Ovary (tissue), 9 donors: Measurements from ENCODE around the gene SPINK9. TPM values are rescaled to one million over a fixed set of nuclear protein-coding genes. Genes with fewer than 3 reads are reported as not detected.

Source experiments
- DNase-seq, 5 donors: peaks; one replicate each; pipeline ENCODE4 v3.0.0-alpha.2; 2019 to 2020
- H3K27ac ChIP-seq, 2 donors: fragments of 200-600 bp; one replicate each; pipeline versions ENCODE4 v1.5.1 to v1.8.0; 2019 to 2022
- H3K27me3 ChIP-seq: fragments of 200-600 bp; one replicate; pipeline ENCODE4 v1.8.0; 2022
- H3K36me3 ChIP-seq: fragments of 200-600 bp; sonication (generic); one replicate; pipeline ENCODE4 v1.5.1; 2019
- H3K4me1 ChIP-seq: one replicate; pipeline ENCODE4 v1.8.1; 2013; ENCODE audit warnings: mild to moderate bottlenecking, moderate library complexity; ENCODE audit not compliant: insufficient read depth
- H3K4me3 ChIP-seq: fragments of 200-600 bp; sonication (generic); one replicate; pipeline ENCODE4 v1.5.1; 2017
- H3K9me3 ChIP-seq, 2 donors: fragments of 200-600 bp in 1 of 2; sonication (generic) in 1 of 2; one replicate each; pipeline versions ENCODE4 v1.5.1 to v1.8.1; 2013 to 2019; ENCODE audit warnings: mild to moderate bottlenecking in 1 of 2, moderate library complexity in 1 of 2
- EP300 ChIP-seq: sonication (generic); formaldehyde crosslinking; IDR thresholded peaks from one replicate; pipeline ENCODE4 v1.6.1; 2017; ENCODE audit warnings: antibody characterized with exemption
- POLR2A ChIP-seq: fragments of 450-650 bp; IDR thresholded peaks from one replicate; pipeline ENCODE4 v1.6.1; 2017; ENCODE audit warnings: antibody characterized with exemption, mild to moderate bottlenecking, moderate library complexity
- WGBS, 3 donors: extraction: QIAGEN DNeasy Blood & Tissue Kit in 1 of 3; methylation state at CpG; one replicate each; pipeline versions ENCODE4 v1.1.5 to v1.1.7; 2013 to 2017; 5-methylcytosine and 5-hydroxymethylcytosine counted together
- intact Hi-C, 4 donors: fragments of 100-400 bp; cut with DNase I; formaldehyde crosslinking; loops; one replicate each; pipeline versions ENCODE4 v1.11.0 to v1.15.1; 2022 to 2023
- polyA plus RNA-seq, 2 donors: library from polyadenylated mRNA; stranded (reverse); fragments of 200-250 nt in 1 of 2; fragments of 350-450 nt in 1 of 2; fragmentation: Illumina TruSeq in 1 of 2; extraction: RNeasy Lipid Tissue Mini Kit (QIAGEN cat#74804) in 1 of 2; gene quantifications; one replicate each; pipeline ENCODE4 v1.2.3, GENCODE V29; 2013 to 2014
- total RNA-seq, 7 donors: library from RNA; depleted of rRNA in 2 of 7; stranded (reverse); fragments of >200 nt in 2 of 7; fragmentation: NEBNext Ultra II Directional in 3 of 7; extraction: Animal tissue kit (Norgen Biotek cat#: 25700) in 3 of 7; gene quantifications; one replicate each; pipeline versions ENCODE4 v1.1.0 to v1.2.4, GENCODE V29; 2016 to 2023
- TF ChIP-seq, protein P1 (sequence below), 3 donors: fragments of 450-650 bp in 2 of 3; fragments of 200-600 bp in 1 of 3; IDR thresholded peaks; one replicate each; pipeline versions ENCODE4 v1.5.1 to v1.8.0; 2016 to 2022; ENCODE audit warnings: antibody characterized with exemption in 3 of 3, mild to moderate bottlenecking in 1 of 3
- donor health status: DM: no; HTN: no; CAD: no; lungs with moderate emphysema.
- donor health status: DM: no; HTN: no; CAD: no.
- donor health status: Bipolar disorder and iron deficiency.
- donor health status: DM: yes; HTN: yes; CAD: no.
- donor health status: DM: no; HTN: no; CAD: no.
- donor health status: DM: yes; HTN: yes; CAD: no.

Gene SPINK9
- total and polyA plus RNA-seq, 9 donors: not detected

DNA sequence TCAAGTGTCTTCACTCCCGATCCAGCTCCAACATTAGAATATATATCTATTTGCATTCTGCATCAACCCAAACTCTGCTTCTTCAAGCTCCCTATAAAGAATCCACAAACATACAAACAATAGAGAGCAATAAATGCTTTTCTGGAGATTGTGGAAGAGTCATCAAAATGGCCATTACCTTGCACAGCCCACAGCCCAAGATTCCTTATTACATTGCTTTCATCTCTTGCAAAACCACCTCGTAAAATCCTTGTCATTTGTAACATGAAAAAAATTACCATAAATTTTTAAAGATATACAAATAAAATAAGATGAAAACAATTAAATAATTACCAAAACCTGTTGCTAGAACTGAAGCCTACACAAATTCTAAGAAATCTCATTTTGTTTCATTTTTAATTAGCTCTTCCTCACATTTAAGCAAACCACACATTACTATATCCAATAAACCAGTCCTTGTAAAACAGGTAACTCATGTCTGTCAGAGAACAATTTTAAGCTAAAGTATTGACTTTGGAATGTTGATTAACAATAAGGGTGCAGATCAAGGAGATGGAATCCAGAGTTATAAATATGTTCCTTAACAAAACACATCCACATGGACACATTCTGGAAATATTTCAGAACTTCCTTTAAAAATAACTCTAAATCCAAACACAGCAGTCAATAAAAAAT, 7.1 kb downstream of the SPINK9 start:
- 86 to 96% (median 89%) methylated on average over 2 of the region's 2 CpGs for WGBS, 3 donors
- intact Hi-C loops: no loop called here
- TF ChIP-seq POLR2A (no peak), EP300 (no peak)
- TF ChIP-seq, protein P1, sequence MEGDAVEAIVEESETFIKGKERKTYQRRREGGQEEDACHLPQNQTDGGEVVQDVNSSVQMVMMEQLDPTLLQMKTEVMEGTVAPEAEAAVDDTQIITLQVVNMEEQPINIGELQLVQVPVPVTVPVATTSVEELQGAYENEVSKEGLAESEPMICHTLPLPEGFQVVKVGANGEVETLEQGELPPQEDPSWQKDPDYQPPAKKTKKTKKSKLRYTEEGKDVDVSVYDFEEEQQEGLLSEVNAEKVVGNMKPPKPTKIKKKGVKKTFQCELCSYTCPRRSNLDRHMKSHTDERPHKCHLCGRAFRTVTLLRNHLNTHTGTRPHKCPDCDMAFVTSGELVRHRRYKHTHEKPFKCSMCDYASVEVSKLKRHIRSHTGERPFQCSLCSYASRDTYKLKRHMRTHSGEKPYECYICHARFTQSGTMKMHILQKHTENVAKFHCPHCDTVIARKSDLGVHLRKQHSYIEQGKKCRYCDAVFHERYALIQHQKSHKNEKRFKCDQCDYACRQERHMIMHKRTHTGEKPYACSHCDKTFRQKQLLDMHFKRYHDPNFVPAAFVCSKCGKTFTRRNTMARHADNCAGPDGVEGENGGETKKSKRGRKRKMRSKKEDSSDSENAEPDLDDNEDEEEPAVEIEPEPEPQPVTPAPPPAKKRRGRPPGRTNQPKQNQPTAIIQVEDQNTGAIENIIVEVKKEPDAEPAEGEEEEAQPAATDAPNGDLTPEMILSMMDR (IDR thresholded peaks at IDR 0.05): no peak

DNA sequence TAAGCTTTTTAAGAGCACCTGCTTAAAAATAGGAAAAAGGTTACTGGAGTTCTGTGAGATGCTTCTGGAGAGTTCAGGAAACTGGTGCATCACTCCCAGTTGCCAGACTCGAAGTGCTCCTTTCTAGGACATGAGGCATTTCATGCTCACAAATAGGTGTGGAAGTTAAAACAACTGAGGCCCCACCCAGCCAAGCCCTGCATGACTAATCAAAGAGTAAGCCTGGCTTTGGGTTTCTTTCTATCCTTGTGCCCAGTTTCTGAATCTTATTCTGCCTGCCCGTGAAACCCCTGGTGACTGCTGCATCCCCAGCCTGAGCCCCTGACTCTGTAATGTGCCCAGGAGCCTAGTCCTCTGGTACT, 7.7 kb downstream of the SPINK9 start:
- intact Hi-C loops: no loop called here
- H3K9me3 ChIP-seq: no peaks in the 10 kb centered on the region
- H3K27ac ChIP-seq: no peak overlapping the region
- no peaks in the 10 kb centered on the region for H3K36me3 ChIP-seq
- H3K4me1 ChIP-seq: no peaks in the 10 kb centered on the region
- 73 to 87% (median 80%) methylated on average over 2 of the region's 2 CpGs for WGBS, 3 donors
- TF ChIP-seq EP300 (no peak), POLR2A (no peak)
- TF ChIP-seq, protein P1 (IDR thresholded peaks at IDR 0.05): no peak
- no peak overlapping the region for H3K4me3 ChIP-seq
- H3K27me3 ChIP-seq: no peaks in the 10 kb centered on the region
- DNase-seq: no peak

More for the DNA sequence above, 7.1 kb downstream of the SPINK9 start:
- Histone ChIP-seq H3K9me3 (no peaks in the 10 kb centered on the region), H3K27ac (no peak overlapping the region), H3K36me3 (no peaks in the 10 kb centered on the region), H3K4me3 (no peak overlapping the region), H3K4me1 (no peaks in the 10 kb centered on the region), H3K27me3 (no peaks in the 10 kb centered on the region)
- no peak for DNase-seq

DNA sequence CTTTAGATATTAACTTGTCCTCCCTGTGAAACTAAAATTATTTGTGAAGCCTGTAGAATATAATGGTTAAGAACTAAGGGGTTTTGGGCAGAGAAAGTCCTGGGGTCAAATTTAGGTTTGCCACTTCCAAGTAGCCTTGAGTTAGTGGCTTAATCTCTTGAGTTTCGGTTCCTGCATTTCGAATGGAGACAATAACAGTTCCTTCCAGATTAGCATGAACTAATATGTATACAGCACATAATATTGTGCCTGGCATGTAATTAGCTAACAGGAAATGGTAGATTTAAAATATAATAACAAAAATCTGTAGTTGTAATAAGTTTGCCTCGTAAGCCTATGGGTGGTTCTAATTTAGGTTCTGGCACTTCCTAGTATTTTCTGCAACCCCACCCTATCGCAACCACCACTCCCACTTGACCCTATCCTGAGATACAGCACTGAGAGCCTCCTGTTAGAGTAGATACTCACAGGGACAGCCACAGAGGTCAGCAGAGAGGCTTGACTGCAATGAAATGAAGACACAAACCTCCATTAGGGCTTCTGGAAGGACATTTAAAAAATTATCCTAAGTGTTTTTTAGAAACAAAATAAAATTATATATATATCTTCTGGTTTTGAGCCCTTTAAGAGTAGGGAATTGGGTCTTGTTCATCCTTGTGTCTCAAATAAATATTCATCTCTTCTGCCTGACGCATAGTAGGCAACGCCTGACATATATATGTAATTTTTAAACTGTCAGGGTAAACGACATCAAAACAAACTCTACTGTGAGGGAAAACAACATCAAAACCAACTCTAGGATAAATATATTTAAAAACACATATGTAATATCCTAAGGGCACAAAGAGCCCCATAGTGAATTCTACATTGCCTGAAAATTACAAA, 8.5 kb downstream of the SPINK9 start:
- WGBS, 3 donors: 74 to 88% (median 81%) methylated on average over 7 of the region's 7 CpGs
- no peak overlapping the region for H3K27ac ChIP-seq

DNA sequence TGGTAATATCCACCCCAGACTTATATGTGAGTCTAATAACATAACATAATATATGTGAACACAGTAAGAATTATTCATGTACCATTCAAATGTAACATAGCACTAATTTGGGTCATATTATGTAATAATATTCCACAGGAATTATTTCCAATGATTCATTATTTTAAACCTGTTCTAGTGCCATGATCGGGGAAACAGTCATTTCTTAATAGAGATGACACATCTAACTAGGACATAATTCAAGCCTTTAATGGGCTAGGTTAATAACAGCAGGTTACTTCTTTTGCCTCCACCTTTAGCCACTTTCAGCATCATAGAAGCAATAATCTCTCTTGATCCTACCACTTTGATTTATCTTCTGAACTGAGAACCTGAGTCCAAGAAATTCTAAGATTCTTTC, 12.3 kb downstream of the SPINK9 start:
- no peak overlapping the region for H3K4me3 ChIP-seq
- H3K27ac ChIP-seq: no peak overlapping the region
- no peaks in the 10 kb centered on the region for H3K9me3 ChIP-seq
- no peaks in the 10 kb centered on the region for H3K36me3 ChIP-seq
- WGBS, 3 donors: 88 to 91% (median 90%) methylated on average over 1 of the region's 1 CpG
- no peaks in the 10 kb centered on the region for H3K27me3 ChIP-seq
- TF ChIP-seq EP300 (no peak), POLR2A (no peak)
- TF ChIP-seq, protein P1 (IDR thresholded peaks at IDR 0.05): no peak
- no peaks in the 10 kb centered on the region for H3K4me1 ChIP-seq
- DNase-seq: no peak
- intact Hi-C loops: no loop called here

More for the DNA sequence above, 8.5 kb downstream of the SPINK9 start:
- H3K36me3 ChIP-seq: no peaks in the 10 kb centered on the region
- TF ChIP-seq EP300 (no peak), POLR2A (no peak)
- TF ChIP-seq, protein P1 (IDR thresholded peaks at IDR 0.05): no peak
- H3K27me3 ChIP-seq: no peaks in the 10 kb centered on the region
- H3K9me3 ChIP-seq: no peaks in the 10 kb centered on the region
- DNase-seq: no peak
- H3K4me1 ChIP-seq: no peaks in the 10 kb centered on the region
- intact Hi-C loops: no loop called here
- H3K4me3 ChIP-seq: no peak overlapping the region
